ENCODE measurements around the gene SLC45A3. TPM values are rescaled to one million over a fixed set of nuclear protein-coding genes. Genes with fewer than 3 reads are reported as not detected.

SLC45A3 gene
- polyA plus RNA-seq, 1 donor from 2014 or later = 0.53 TPM

DNA sequence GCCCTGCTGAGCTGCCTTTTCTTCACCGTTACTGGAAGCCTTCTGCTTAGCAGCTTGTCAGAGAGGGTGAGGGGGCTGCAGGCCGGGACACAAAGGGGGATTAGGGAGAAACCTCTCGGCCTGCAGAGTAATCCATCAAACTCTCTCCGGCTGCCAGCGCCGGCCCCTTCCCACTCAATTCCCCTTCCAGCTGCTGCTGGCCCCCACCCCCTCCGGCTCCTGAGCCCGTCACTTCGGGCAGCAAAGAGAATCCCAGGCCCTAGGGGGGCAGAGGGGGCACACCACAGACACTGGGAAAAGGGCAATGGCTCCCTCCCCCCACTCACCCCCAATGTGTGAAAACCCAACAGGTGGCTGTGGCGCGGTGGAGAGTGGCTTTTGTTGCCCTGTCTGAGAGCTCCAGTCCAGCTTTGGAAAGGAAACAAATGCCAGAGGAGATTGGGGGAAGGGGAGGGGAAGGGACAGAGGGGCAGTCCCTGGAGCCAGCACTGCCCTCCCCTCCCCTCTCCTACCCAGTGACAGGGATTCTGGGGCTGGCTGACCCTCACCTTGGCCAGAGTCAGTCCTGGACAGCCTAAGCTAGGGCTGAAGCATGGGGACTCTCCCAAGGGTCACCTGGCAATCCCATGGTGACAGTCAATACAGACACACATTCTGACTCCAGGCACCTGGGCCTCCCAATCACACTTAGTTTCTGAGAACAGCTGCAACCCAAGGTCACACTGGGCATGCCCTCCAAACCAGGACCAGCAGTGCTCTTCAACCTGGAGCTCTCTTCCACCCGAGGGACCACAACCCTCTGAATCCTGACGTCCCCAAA lies 9.5 kb downstream of the SLC45A3 start:
- Histone ChIP-seq H3K4me3 (ENCODE audit: low read length) (no peak overlapping the region), H3K9ac (ENCODE audit: low read length) (peak overlapping the region; percentile 16), H3K36me3 (ENCODE audit: insufficient read depth, low read length) (no peaks in the 10 kb centered on the region), H3K79me2 (replicated peaks; ENCODE audit: insufficient read depth, low read length) (peaks cover 3% of the 10 kb centered on the region), H3K4me2 (ENCODE audit: low read length) (no peak overlapping the region), H2AFZ (ENCODE audit: low read depth, low read length) (no peak overlapping the region), H3K27me3 (ENCODE audit: insufficient read depth, low read depth, low read length) (no peaks in the 10 kb centered on the region), H3K9me2 (ENCODE audit: insufficient read depth, low read length) (no peaks in the 10 kb centered on the region), H4K20me1 (ENCODE audit: insufficient read depth) (no peaks in the 10 kb centered on the region), H3K9me3 (ENCODE audit: low read length) (no peaks in the 10 kb centered on the region), H3F3A (ENCODE audit: insufficient read depth, low read length, poor library complexity, severe bottlenecking) (peaks cover 5% of the 10 kb centered on the region), H3K27ac (ENCODE audit: low read length) (no peak overlapping the region)
- TF ChIP-seq TAF1 (IDR thresholded peaks at IDR 0.05; ENCODE audit: low read depth) (no peak), EP300 (conservative IDR thresholded peaks at IDR 0.05; ENCODE audit: poor library complexity, severe bottlenecking) (no peak), POLR2AphosphoS5 (IDR thresholded peaks at IDR 0.05) (no peak), EZH2 (IDR thresholded peaks at IDR 0.05; ENCODE audit: borderline replicate concordance, insufficient read depth, low read length, poor library complexity, severe bottlenecking) (no peak), MXI1 (conservative IDR thresholded peaks at IDR 0.05; ENCODE audit: poor library complexity, severe bottlenecking) (no peak)
- TF ChIP-seq, protein P1, sequence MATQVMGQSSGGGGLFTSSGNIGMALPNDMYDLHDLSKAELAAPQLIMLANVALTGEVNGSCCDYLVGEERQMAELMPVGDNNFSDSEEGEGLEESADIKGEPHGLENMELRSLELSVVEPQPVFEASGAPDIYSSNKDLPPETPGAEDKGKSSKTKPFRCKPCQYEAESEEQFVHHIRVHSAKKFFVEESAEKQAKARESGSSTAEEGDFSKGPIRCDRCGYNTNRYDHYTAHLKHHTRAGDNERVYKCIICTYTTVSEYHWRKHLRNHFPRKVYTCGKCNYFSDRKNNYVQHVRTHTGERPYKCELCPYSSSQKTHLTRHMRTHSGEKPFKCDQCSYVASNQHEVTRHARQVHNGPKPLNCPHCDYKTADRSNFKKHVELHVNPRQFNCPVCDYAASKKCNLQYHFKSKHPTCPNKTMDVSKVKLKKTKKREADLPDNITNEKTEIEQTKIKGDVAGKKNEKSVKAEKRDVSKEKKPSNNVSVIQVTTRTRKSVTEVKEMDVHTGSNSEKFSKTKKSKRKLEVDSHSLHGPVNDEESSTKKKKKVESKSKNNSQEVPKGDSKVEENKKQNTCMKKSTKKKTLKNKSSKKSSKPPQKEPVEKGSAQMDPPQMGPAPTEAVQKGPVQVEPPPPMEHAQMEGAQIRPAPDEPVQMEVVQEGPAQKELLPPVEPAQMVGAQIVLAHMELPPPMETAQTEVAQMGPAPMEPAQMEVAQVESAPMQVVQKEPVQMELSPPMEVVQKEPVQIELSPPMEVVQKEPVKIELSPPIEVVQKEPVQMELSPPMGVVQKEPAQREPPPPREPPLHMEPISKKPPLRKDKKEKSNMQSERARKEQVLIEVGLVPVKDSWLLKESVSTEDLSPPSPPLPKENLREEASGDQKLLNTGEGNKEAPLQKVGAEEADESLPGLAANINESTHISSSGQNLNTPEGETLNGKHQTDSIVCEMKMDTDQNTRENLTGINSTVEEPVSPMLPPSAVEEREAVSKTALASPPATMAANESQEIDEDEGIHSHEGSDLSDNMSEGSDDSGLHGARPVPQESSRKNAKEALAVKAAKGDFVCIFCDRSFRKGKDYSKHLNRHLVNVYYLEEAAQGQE (IDR thresholded peaks at IDR 0.05; ENCODE audit: borderline replicate concordance) = no peak
- TF ChIP-seq, protein P2, sequence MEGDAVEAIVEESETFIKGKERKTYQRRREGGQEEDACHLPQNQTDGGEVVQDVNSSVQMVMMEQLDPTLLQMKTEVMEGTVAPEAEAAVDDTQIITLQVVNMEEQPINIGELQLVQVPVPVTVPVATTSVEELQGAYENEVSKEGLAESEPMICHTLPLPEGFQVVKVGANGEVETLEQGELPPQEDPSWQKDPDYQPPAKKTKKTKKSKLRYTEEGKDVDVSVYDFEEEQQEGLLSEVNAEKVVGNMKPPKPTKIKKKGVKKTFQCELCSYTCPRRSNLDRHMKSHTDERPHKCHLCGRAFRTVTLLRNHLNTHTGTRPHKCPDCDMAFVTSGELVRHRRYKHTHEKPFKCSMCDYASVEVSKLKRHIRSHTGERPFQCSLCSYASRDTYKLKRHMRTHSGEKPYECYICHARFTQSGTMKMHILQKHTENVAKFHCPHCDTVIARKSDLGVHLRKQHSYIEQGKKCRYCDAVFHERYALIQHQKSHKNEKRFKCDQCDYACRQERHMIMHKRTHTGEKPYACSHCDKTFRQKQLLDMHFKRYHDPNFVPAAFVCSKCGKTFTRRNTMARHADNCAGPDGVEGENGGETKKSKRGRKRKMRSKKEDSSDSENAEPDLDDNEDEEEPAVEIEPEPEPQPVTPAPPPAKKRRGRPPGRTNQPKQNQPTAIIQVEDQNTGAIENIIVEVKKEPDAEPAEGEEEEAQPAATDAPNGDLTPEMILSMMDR (IDR thresholded peaks at IDR 0.05; ENCODE audit: poor library complexity, severe bottlenecking) = no peak

DNA sequence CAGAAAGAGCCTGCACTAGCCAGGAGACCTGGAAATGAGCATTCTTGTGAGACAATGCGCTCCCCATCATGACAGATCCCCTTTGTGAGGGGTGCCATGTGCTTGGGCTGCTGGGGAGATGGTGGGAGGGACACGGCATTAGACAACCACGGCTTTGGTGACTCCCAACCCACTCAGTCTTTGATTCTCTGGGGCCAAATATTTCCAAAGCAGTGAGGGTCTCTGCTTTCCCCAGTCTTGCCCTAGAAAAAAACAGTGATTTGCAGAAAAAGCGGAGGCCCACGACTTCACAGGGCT lies 10.2 kb downstream of the SLC45A3 start:
- H4K20me1 ChIP-seq (ENCODE audit: insufficient read depth) = no peaks in the 10 kb centered on the region
- H3K9me2 ChIP-seq (ENCODE audit: insufficient read depth, low read length) = no peaks in the 10 kb centered on the region
- no peaks in the 10 kb centered on the region for H3K36me3 ChIP-seq (ENCODE audit: insufficient read depth, low read length)
- H3F3A ChIP-seq (ENCODE audit: insufficient read depth, low read length, poor library complexity, severe bottlenecking) = peaks cover 5% of the 10 kb centered on the region
- H3K4me3 ChIP-seq (ENCODE audit: low read length) = no peak overlapping the region
- no peak overlapping the region for H3K4me2 ChIP-seq (ENCODE audit: low read length)
- H3K27me3 ChIP-seq (ENCODE audit: insufficient read depth, low read depth, low read length) = no peaks in the 10 kb centered on the region
- H2AFZ ChIP-seq (ENCODE audit: low read depth, low read length) = no peak overlapping the region
- peaks cover 3% of the 10 kb centered on the region for H3K79me2 ChIP-seq (replicated peaks; ENCODE audit: insufficient read depth, low read length)
- H3K27ac ChIP-seq (ENCODE audit: low read length) = no peak overlapping the region
- H3K9ac ChIP-seq (ENCODE audit: low read length) = peak overlapping the region; percentile 36
- TF ChIP-seq POLR2AphosphoS5 (IDR thresholded peaks at IDR 0.05) (no peak), EZH2 (IDR thresholded peaks at IDR 0.05; ENCODE audit: borderline replicate concordance, insufficient read depth, low read length, poor library complexity, severe bottlenecking) (no peak), EP300 (conservative IDR thresholded peaks at IDR 0.05; ENCODE audit: poor library complexity, severe bottlenecking) (no peak), TAF1 (IDR thresholded peaks at IDR 0.05; ENCODE audit: low read depth) (no peak), SMC3 (conservative IDR thresholded peaks at IDR 0.05; ENCODE audit: poor library complexity) (no peak), MXI1 (conservative IDR thresholded peaks at IDR 0.05; ENCODE audit: poor library complexity, severe bottlenecking) (no peak), RAD21 (conservative IDR thresholded peaks at IDR 0.05) (no peak)
- TF ChIP-seq, protein P2 (IDR thresholded peaks at IDR 0.05; ENCODE audit: poor library complexity, severe bottlenecking) = no peak
- TF ChIP-seq, protein P1 (IDR thresholded peaks at IDR 0.05; ENCODE audit: borderline replicate concordance) = no peak
- no peaks in the 10 kb centered on the region for H3K9me3 ChIP-seq (ENCODE audit: low read length)
